ENCODE data around the gene GPC6.

GPC6 gene

GRCh38 chr13:93517658-93518057 lies 291.1 kb downstream of the GPC6 start:
- no peak for DNase-seq

- no peak for DNase-seq
Observed at GRCh38 chr13:93521307-93521706, 294.7 kb downstream of the GPC6 start.

DNA sequence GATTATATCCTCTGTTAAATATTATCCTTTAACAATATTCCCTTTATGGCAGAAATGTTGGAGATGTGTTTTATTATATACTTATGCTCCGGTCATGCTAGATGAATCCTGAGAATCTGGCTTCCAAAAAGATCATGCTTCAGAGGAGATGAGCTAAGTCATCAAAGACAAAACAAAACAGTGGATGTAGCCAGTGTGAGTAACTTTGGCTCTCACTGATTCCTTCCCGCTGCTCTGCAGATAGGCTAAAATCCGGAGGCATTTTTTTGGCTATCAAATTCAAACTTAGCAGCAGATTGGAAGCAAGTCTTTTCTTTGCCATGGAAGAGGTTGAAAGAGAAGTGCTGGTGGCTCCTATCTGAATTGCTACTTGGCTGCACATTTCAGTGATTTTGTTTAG lies 295.9 kb downstream of the GPC6 start:
- no peak for DNase-seq

GRCh38 chr13:93525087-93525486 lies 298.5 kb downstream of the GPC6 start:
- DNase-seq = no peak

- DNase-seq = no peak
Observed at GRCh38 chr13:93527748-93528297, 301.2 kb downstream of the GPC6 start.

- no peak for DNase-seq
Observed at GRCh38 chr13:93529961-93530360, 303.4 kb downstream of the GPC6 start.

GRCh38 chr13:93534181-93534700 lies 307.6 kb downstream of the GPC6 start:
- DNase-seq = no peak

- DNase-seq = no peak
Observed at GRCh38 chr13:93535251-93535650, 308.6 kb downstream of the GPC6 start.

DNA sequence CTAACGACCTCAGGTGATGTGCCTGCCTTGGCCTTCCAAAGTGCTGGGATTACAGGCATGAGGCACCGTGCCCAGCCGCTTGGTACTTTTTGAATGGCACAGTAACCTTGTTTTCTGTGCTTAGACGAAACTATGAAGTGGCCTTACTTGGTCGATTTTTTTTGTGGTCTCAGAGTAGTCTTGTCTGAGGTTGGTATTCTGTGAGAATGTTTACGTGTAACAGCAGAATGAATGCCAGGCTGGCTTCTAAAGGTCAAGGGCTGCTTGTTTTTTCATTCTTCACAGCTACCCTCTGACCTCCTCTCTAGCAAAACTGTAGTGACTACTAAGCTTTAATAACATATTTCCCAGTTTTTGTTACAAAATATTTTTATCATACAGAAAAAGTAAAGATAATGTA lies 313.3 kb downstream of the GPC6 start:
- no peak for DNase-seq

DNA sequence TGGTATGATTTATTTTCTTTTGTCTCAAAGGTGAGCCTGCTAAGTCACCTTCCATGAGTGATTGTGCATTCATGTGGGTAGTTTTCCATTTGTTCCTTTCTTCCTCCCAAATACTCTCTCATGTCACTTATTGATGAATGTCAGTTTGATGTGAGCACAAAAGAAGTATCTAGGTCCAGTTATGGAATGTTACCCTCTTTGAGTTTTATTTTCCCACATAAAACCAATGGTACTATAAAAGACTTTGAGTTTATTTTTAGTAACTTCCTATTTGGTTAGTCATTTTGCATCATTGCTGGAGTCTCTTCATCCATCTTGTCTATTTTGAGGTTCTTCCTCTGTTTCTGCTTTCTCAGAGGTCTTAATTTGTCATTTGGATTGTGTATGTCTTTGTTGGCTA lies 321.3 kb downstream of the GPC6 start:
- no peak for DNase-seq

- no peak for DNase-seq
Observed at GRCh38 chr13:93549326-93550005, 322.9 kb downstream of the GPC6 start.

- no peak for DNase-seq
Observed at GRCh38 chr13:93550236-93550635, 323.6 kb downstream of the GPC6 start.

DNA sequence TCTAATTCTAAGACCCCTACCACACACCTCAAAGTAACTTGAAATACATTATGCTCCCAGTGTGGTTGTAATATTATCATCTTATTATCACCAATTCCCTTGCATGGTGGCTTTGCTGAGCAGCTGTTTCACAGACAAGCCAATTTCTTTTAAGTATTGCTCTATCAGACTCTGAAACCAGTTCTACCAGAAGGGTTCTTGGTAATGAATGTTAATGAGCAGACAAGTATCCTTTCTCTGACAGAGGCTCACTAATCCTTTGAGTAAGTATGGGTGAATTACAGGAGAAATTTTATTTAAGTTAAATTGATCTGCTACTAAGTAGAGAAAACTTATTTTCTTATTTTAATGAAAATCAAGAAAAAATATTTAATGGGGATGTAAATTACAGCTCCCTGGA lies 326.0 kb downstream of the GPC6 start:
- no peak for DNase-seq

DNA sequence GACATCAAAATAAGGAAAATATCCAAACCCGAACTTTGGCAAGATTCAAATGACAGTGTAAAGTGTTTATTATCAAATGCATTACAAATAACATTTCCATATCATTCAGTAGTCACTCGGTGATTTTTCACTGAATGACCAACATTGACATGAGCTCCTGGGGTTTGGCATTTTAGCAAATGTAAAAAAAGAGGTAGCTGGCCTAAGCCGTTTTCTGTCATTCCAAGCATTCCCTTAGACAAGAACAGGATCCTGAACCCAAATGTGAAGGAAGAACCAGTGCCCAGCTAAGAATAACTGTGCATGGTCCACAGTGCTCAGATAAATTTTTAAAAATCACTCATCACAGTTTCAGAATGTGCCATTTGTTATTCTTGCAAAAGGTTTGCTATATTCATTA lies 327.9 kb downstream of the GPC6 start:
- no peak for DNase-seq

DNA sequence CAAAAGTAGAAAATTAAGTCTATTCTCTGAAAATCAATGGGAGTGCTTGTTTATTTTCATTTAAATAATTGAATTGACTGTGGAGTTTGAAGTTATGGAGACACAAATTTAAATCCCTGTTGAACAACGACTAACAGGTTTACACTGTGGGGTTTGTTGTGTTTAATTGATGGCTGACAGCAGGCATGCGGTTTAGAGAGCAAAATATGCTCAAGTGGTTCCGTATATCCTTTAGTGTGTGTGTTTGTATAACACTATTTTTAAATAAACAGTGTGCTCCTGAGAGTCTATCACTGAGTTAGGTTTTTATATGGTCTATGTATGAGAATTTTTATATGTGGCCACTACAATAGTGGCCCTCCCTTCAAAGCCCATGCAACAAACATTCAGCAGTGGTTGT lies 332.0 kb downstream of the GPC6 start:
- DNase-seq = no peak

DNA sequence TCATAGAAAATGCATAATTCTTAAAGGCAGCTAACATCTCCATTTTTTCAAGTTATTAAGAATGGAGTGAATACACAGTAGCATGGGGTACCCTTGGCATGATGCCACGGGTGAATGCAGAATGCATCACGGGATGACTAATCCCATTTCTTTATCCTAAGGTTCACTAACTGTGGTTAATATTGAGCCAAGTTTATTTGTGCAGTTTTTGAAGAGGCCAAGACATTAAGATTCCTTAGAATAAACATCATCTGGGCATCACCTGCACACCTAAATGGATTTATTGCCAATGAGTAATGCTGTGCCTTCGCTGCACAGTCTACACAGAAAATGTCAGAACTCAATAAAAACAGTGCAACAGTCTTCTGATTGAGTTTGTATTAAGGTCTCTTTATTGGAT lies 333.1 kb downstream of the GPC6 start:
- no peak for DNase-seq

- no peak for DNase-seq
Observed at GRCh38 chr13:93561576-93562225, 335.1 kb downstream of the GPC6 start.

- DNase-seq = no peak
Observed at GRCh38 chr13:93562676-93563075, 336.1 kb downstream of the GPC6 start.

DNA sequence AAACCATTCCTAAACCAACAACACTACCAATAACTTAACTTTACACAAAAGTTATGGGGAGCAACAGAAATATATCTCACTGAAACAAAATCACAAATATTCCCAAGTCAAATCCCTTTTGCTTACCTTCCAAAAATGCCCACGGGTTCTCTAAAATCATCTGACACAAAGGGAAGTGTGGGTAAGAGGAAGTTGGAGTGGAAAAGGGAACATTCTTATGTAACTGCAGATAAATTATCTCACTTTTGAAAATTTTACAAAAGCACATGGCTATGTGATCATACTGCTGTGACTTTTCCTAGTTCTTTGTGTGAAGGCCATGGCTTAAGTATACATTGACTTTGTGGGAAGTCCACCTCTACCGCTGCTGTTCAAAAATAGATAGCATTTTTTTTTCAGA lies 350.5 kb downstream of the GPC6 start:
- DNase-seq = peak; percentile 46

- DNase-seq = no peak
Observed at GRCh38 chr13:93589788-93590187, 363.2 kb downstream of the GPC6 start.

GRCh38 chr13:93603043-93603442 lies 376.4 kb downstream of the GPC6 start:
- DNase-seq = no peak

DNA sequence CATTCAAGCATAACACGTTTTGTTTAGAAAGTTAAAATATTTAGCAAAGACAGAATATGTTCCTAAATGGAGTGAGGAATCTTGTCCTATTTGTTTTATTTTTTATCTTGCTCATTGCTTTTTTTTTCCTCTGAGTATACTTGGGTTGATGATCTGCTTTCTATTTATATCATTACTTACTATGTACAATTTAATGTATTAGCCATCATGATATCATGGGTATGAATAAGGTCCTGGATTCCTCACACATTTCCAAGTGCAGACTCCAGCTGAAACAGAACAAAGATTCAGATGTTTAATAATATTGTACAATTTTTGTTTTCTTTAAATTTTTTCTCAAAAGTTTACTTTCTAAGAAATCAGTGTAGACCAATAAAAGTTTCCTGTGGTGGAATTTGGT lies 388.2 kb downstream of the GPC6 start:
- no peak for DNase-seq

- DNase-seq = no peak
Observed at GRCh38 chr13:93620181-93620765, 393.7 kb downstream of the GPC6 start.

GRCh38 chr13:93621051-93621450 lies 394.4 kb downstream of the GPC6 start:
- no peak for DNase-seq
